LNCAP (cell line): ENCODE data around the gene MRPL10.

Experiments
- TF ChIP-seq, protein P1 (sequence below): fragments of 450-650 bp; IDR thresholded peaks from 2 replicates; pipeline ENCODE4 v1.5.1; 2017; ENCODE audit warnings: mild to moderate bottlenecking

The MRPL10 gene

DNA sequence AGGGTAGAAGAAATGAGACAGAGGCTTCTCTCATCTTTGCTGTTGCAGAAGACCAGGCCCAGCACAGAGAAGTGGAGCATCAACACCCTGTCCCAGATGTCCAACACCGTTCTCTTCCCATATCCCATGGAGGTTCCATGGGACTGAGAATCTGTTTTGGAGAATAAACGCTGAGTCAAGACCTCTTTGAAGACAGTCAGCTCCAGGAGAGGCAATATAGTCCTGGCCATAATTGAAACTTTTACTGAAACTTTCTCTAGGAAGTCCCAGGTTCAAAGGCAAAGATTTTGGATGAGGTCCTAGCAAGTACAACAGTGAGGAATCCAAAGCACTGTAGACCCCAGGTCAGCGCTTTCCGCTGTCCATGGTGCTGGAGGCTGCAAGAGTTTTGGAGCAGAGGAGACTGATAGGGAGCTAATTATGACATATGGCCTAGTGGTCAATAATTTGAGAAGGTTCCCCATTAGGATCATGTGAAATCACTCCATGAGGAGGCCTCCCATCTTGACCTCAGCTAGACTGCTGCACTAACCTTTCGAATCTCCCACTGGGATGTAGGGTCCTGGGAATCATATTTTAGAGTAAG, 45.7 kb downstream of the MRPL10 start:
- TF ChIP-seq, protein P1, sequence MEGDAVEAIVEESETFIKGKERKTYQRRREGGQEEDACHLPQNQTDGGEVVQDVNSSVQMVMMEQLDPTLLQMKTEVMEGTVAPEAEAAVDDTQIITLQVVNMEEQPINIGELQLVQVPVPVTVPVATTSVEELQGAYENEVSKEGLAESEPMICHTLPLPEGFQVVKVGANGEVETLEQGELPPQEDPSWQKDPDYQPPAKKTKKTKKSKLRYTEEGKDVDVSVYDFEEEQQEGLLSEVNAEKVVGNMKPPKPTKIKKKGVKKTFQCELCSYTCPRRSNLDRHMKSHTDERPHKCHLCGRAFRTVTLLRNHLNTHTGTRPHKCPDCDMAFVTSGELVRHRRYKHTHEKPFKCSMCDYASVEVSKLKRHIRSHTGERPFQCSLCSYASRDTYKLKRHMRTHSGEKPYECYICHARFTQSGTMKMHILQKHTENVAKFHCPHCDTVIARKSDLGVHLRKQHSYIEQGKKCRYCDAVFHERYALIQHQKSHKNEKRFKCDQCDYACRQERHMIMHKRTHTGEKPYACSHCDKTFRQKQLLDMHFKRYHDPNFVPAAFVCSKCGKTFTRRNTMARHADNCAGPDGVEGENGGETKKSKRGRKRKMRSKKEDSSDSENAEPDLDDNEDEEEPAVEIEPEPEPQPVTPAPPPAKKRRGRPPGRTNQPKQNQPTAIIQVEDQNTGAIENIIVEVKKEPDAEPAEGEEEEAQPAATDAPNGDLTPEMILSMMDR, result no peak

DNA sequence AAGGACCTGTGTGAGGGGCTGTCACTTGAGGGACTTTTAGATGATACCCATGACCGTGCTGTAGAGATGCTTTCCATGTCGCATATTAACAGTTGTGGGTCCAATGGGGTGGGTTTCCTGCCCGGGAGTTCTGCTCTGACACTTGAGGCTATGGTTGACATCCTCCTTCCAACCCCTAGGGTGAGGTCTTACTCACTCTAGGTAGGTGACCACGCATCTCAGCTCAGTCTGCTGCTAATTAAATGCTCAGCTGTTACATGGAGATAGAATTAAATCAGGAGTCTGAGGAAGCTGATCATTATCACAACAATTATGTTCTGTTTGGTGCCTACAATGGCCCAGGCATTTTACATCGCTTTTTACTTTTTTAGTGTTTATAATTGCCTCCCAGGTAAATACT, 49.9 kb downstream of the MRPL10 start:
- TF ChIP-seq, protein P1, result no peak

DNA sequence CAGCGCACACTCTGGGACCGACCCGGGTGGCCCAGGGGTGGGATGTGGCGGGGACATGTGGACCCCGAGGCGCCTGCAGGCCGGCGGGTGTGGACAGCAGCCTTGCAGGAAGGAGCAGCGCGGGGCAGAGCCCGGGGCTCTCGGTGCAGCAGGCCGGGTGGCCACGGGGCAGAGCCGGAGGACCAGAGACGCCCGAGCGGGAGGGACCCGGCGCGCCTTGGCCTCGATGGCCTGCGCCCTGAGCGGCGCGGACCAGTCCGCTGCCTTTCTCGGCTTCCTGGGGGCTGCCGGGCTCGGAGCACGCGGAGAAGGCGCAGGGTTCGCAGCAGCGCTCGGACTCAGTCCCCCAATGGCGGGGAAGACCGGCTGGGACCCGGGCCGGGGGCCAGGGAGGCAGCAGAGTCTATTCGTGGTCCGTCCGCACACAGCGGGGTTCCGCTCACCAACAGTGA, 53.1 kb downstream of the MRPL10 start:
- TF ChIP-seq, protein P1, result no peak

DNA sequence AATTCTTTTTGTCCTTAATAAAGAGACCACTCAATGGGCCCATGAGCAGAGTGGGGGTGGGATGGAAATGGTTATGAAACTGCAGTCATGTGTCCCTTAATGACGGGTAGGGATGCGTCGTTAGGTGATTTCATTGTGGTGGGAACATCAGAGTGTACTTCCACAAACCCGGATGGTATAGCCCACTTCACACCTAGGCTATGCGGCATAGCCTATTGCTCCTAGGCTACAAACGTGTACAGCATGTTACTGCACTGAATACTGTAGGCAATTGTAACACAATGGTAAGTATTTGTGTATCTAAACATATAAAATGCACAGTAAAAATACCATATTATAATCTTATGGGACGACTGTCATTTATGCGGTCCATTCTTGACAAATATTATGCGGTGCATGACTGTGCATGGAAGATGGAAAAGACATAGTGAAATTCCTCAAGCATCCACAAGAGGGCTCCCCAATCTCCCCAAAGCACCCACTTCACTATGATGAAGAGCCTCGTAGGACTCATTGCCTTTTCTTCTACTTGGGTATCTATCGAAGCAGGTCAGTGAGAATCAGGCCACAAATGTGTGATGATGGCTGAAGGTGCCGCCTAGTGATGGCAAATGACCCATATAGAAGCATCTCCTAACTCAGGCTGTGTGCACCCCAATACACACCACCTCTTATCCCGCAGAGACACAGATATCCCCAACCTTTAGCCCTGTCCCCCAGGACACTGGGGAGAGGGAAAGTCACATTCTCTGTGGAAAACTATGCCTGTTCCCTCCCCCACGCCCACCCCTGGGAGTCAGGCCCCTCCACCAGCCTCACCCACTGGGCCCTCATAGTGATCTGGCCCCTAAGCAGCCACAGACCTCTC, 54.8 kb downstream of the MRPL10 start:
- TF ChIP-seq, protein P1, result peak; percentile 74

DNA sequence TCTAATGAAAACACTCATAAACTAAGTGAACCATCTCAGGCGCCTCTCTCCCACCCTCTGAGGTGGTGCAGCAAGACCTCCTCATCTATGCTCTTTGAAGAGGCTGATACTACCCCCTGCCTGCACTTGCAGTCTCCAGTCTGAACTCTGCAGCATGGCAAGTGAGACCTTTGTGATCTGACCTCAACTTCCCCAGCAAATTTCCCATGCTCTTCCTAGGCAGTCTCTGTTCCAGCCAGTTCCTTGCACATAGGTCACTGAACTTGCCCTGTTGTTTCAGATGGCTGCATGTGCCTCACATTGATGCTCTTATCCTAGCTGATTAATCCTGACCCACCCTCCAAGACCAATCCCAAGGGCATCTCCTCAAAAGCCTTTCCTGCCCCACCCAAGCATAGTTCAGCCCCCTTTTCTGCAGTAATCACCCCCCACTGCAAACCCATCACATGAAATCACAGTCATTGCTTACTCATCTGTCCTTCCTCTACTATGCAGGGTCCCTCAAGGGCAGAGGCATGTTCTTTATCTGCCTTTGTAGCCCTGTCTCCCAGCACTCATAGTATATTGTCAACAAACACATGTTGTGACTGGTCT, 56.3 kb downstream of the MRPL10 start:
- TF ChIP-seq, protein P1, result no peak

DNA sequence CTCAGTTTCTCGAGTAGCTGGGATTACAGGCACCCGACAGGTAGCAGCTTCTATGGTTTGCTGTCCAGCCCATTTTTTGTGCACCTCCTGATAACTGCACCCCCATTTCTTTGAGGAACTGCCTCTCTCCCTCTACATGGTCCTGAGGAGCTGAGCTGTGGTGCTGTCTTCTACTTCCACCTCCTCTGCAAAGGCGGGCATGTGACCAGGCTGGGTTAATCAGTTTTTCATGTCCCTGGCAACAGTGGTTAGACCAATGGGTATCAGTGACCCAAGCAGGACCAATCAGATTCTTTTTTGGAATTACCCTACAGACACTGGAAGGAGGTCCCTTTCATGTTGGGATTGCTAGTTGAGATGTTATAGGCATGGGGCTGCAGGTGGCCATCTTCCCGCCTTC, 57.0 kb downstream of the MRPL10 start:
- TF ChIP-seq, protein P1, result no peak
